Stomach smooth muscle (tissue), 2 donors: ENCODE measurements around the gene TAS2R40.
"Not testable (repeated sequence)": the region's sequence is repeated elsewhere in the genome, so short reads cannot be mapped to it uniquely, and the experiment has no call there.

ENCODE experiments used
- H3K27ac ChIP-seq: one replicate; pipeline ENCODE4 v1.7.0; 2013; ENCODE audit warnings: mild to moderate bottlenecking, low read length, inconsistent platforms
- H3K27me3 ChIP-seq, 2 donors: one replicate each; pipeline ENCODE4 v1.7.0; 2013; ENCODE audit warnings: low read length in 2 of 2; ENCODE audit not compliant: insufficient read depth in 2 of 2, control insufficient read depth in 1 of 2
- H3K36me3 ChIP-seq, 2 donors: one replicate each; pipeline ENCODE4 v1.7.0; 2013; ENCODE audit warnings: low read length in 2 of 2; ENCODE audit not compliant: control insufficient read depth in 2 of 2, insufficient read depth in 2 of 2
- H3K4me1 ChIP-seq: one replicate; pipeline ENCODE4 v1.7.0; 2013; ENCODE audit warnings: low read length; ENCODE audit not compliant: control insufficient read depth, insufficient read depth
- H3K4me3 ChIP-seq, 2 donors: one replicate each; pipeline ENCODE4 v1.7.0; 2013; ENCODE audit warnings: low read length in 2 of 2
- H3K9ac ChIP-seq, 2 donors: one replicate each; pipeline ENCODE4 v1.7.0; 2013; ENCODE audit warnings: low read length in 2 of 2, mild to moderate bottlenecking in 1 of 2
- H3K9me3 ChIP-seq, 2 donors: one replicate each; pipeline ENCODE4 v1.7.0; 2013; ENCODE audit warnings: low read length in 2 of 2; ENCODE audit not compliant: control insufficient read depth in 2 of 2
- donor health status: healthy.
- donor health status: Pancreatic carcinoma.

Gene TAS2R40

GRCh38 chr7:143202161-143202560 is 19.7 kb upstream of the TAS2R40 start:
- no peak overlapping the region for H3K9ac ChIP-seq
- H3K27ac ChIP-seq = no peak overlapping the region
- no peaks in the 10 kb centered on the region for H3K36me3 ChIP-seq
- H3K4me1 ChIP-seq = no peaks in the 10 kb centered on the region
- H3K4me3 ChIP-seq = no peak overlapping the region
- no peaks in the 10 kb centered on the region for H3K9me3 ChIP-seq
- no peaks in the 10 kb centered on the region for H3K27me3 ChIP-seq

GRCh38 chr7:143203386-143203785 is 18.5 kb upstream of the TAS2R40 start:
- no peaks in the 10 kb centered on the region for H3K4me1 ChIP-seq
- H3K9ac ChIP-seq = no peak overlapping the region
- no peaks in the 10 kb centered on the region for H3K36me3 ChIP-seq
- H3K27ac ChIP-seq = no peak overlapping the region
- H3K4me3 ChIP-seq = no peak overlapping the region
- no peaks in the 10 kb centered on the region for H3K27me3 ChIP-seq
- H3K9me3 ChIP-seq = no peaks in the 10 kb centered on the region

GRCh38 chr7:143205560-143206293 is 16.1 kb upstream of the TAS2R40 start:
- Histone ChIP-seq H3K4me3 (no peak overlapping the region), H3K9ac (no peak overlapping the region), H3K4me1 (no peaks in the 10 kb centered on the region), H3K36me3 (no peaks in the 10 kb centered on the region), H3K27me3 (peaks cover 0 to 2% of the 10 kb centered on the region in 2 donors), H3K27ac (no peak overlapping the region), H3K9me3 (no peaks in the 10 kb centered on the region)

- Histone ChIP-seq H3K9ac (no peak overlapping the region), H3K4me1 (no peaks in the 10 kb centered on the region), H3K9me3 (no peaks in the 10 kb centered on the region), H3K36me3 (no peaks in the 10 kb centered on the region), H3K4me3 (no peak overlapping the region), H3K27ac (no peak overlapping the region), H3K27me3 (peaks cover 0 to 2% of the 10 kb centered on the region in 2 donors)
These were observed 11.3 kb upstream of the TAS2R40 start for GRCh38 chr7:143210541-143210940.

- H3K4me1 ChIP-seq, H3K9me3 ChIP-seq, H3K27ac ChIP-seq, H3K27me3 ChIP-seq, H3K9ac ChIP-seq, H3K4me3 ChIP-seq, H3K36me3 ChIP-seq: not testable (repeated sequence)
These were observed 8.4 kb upstream of the TAS2R40 start for GRCh38 chr7:143213478-143213877.

- Histone ChIP-seq H3K4me3 (no peak overlapping the region), H3K9ac (no peak overlapping the region), H3K27me3 (no peaks in the 10 kb centered on the region), H3K4me1 (no peaks in the 10 kb centered on the region), H3K36me3 (no peaks in the 10 kb centered on the region), H3K9me3 (no peaks in the 10 kb centered on the region), H3K27ac (no peak overlapping the region)
These were observed 6.8 kb upstream of the TAS2R40 start for GRCh38 chr7:143214789-143215679.

- Histone ChIP-seq H3K27me3 (no peaks in the 10 kb centered on the region), H3K9me3 (no peaks in the 10 kb centered on the region), H3K4me3 (no peak overlapping the region), H3K4me1 (no peaks in the 10 kb centered on the region), H3K9ac (peak overlapping the region in 1 of 2 donors; percentile 29), H3K36me3 (no peaks in the 10 kb centered on the region), H3K27ac (no peak overlapping the region)
These were observed 5.7 kb upstream of the TAS2R40 start for GRCh38 chr7:143216151-143216550.

GRCh38 chr7:143216686-143217085 is 5.2 kb upstream of the TAS2R40 start:
- Histone ChIP-seq H3K36me3 (no peaks in the 10 kb centered on the region), H3K9me3 (no peaks in the 10 kb centered on the region), H3K4me3 (no peak overlapping the region), H3K27me3 (no peaks in the 10 kb centered on the region), H3K27ac (no peak overlapping the region), H3K4me1 (no peaks in the 10 kb centered on the region), H3K9ac (no peak overlapping the region)

- no peaks in the 10 kb centered on the region for H3K36me3 ChIP-seq
- no peaks in the 10 kb centered on the region for H3K4me1 ChIP-seq
- no peaks in the 10 kb centered on the region for H3K9me3 ChIP-seq
- no peak overlapping the region for H3K27ac ChIP-seq
- H3K4me3 ChIP-seq = no peak overlapping the region
- H3K27me3 ChIP-seq = no peaks in the 10 kb centered on the region
- no peak overlapping the region for H3K9ac ChIP-seq
These were observed 4.0 kb upstream of the TAS2R40 start for GRCh38 chr7:143217806-143218205.

GRCh38 chr7:143221286-143221685 is 551 bp upstream of the TAS2R40 start:
- no peak overlapping the region for H3K4me3 ChIP-seq
- no peaks in the 10 kb centered on the region for H3K27me3 ChIP-seq
- H3K9me3 ChIP-seq = no peaks in the 10 kb centered on the region
- H3K36me3 ChIP-seq = no peaks in the 10 kb centered on the region
- H3K27ac ChIP-seq = no peak overlapping the region
- H3K4me1 ChIP-seq = no peaks in the 10 kb centered on the region
- H3K9ac ChIP-seq = no peak overlapping the region

- Histone ChIP-seq H3K27me3 (no peaks in the 10 kb centered on the region), H3K27ac (no peak overlapping the region), H3K4me3 (no peak overlapping the region)
These were observed 945 bp downstream of the TAS2R40 start for GRCh38 chr7:143222782-143223181.

More at GRCh38 chr7:143222782-143223181, 945 bp downstream of the TAS2R40 start:
- H3K9ac ChIP-seq = no peak overlapping the region
- H3K9me3 ChIP-seq = no peaks in the 10 kb centered on the region
- no peaks in the 10 kb centered on the region for H3K4me1 ChIP-seq
- no peaks in the 10 kb centered on the region for H3K36me3 ChIP-seq
